DND-41 (cell line): ENCODE results near the gene C13orf46.

Experiments used
- CTCF ChIP-seq: IDR thresholded peaks from 2 replicates; pipeline ENCODE4 v1.5.1; 2012; ENCODE audit warnings: borderline replicate concordance, low read length, moderate library complexity, mild to moderate bottlenecking; ENCODE audit not compliant: poor library complexity, severe bottlenecking; ENCODE audit errors: extremely low read depth
- EZH2 ChIP-seq: IDR thresholded peaks from 3 replicates; pipeline ENCODE4 v1.6.1; 2012; ENCODE audit warnings: borderline replicate concordance, low read depth, mild to moderate bottlenecking, moderate library complexity, low read length, inconsistent platforms; ENCODE audit not compliant: severe bottlenecking

GRCh38 chr13:113926951-113927660, 46.8 kb downstream of the C13orf46 start:
- TF ChIP-seq CTCF, result no peak
- no peak for TF ChIP-seq EZH2
